CD14-positive monocyte (primary cell): ENCODE data around the gene CNIH2. TPM values are rescaled to one million over a fixed set of nuclear protein-coding genes. Genes with fewer than 3 reads are reported as not detected.
"Not testable (repeated sequence)": the region's sequence is repeated elsewhere in the genome, so short reads cannot be mapped to it uniquely, and the experiment has no call there.

Experiments used
- DNase-seq, 3 donors: peaks; one replicate each; pipeline ENCODE4 v3.0.0-alpha.2; 2011 to 2022
- H2AFZ ChIP-seq: 2 replicates; pipeline ENCODE4 v1.6.0; 2012; ENCODE audit warnings: mild to moderate bottlenecking, low read depth, low read length, inconsistent platforms; ENCODE audit not compliant: insufficient read depth, poor library complexity, severe bottlenecking
- H3K27ac ChIP-seq, 2 donors: 1 replicate in 1 of 2; 2 replicates in 1 of 2; pipeline ENCODE4 v1.5.1; 2012 to 2013; ENCODE audit warnings: low read length in 2 of 2, control low read depth in 1 of 2, inconsistent platforms in 1 of 2, low read depth in 1 of 2, mild to moderate bottlenecking in 1 of 2
- H3K27me3 ChIP-seq, 2 donors: one replicate each; pipeline versions ENCODE4 v1.6.0 to v1.6.1; 2011 to 2013; ENCODE audit warnings: low read length in 2 of 2; ENCODE audit not compliant: control insufficient read depth in 2 of 2, insufficient read depth in 2 of 2
- H3K36me3 ChIP-seq, 2 donors: replicated peaks in 1 of 2; 1 replicate in 1 of 2; 2 replicates in 1 of 2; pipeline versions ENCODE4 v1.5.1 to v1.6.1; 2012 to 2013; ENCODE audit warnings: low read length in 2 of 2, control low read depth in 1 of 2, inconsistent platforms in 1 of 2, mild to moderate bottlenecking in 1 of 2; ENCODE audit not compliant: insufficient read depth in 2 of 2, control insufficient read depth in 1 of 2
- H3K4me1 ChIP-seq, 2 donors: 1 replicate in 1 of 2; 2 replicates in 1 of 2; pipeline versions ENCODE4 v1.5.1 to v1.6.1; 2012 to 2013; ENCODE audit warnings: low read length in 2 of 2, control low read depth in 1 of 2, inconsistent platforms in 1 of 2, mild to moderate bottlenecking in 1 of 2, moderate library complexity in 1 of 2; ENCODE audit not compliant: insufficient read depth in 2 of 2, control insufficient read depth in 1 of 2
- H3K4me2 ChIP-seq: replicated peaks from 2 replicates; pipeline ENCODE3; 2012; ENCODE audit warnings: low read length, moderate library complexity, mild to moderate bottlenecking; ENCODE audit not compliant: poor library complexity, severe bottlenecking; ENCODE audit errors: extremely low read depth
- H3K4me3 ChIP-seq, 3 experiments: fragments of 200-600 bp in 1 of 3; sonication (generic) in 1 of 3; replicated peaks in 1 of 3; 1 replicate in 2 of 3; 2 replicates in 1 of 3; pipeline ENCODE4 v1.5.1; 2011 to 2013; ENCODE audit warnings: low read length in 3 of 3, mild to moderate bottlenecking in 3 of 3, control low read depth in 2 of 3, low read depth in 2 of 3, inconsistent platforms in 1 of 3, moderate library complexity in 1 of 3
- H3K79me2 ChIP-seq: 2 replicates; pipeline ENCODE4 v1.6.0; 2012; ENCODE audit warnings: mild to moderate bottlenecking, control low read depth, inconsistent platforms, low read length, moderate library complexity; ENCODE audit not compliant: insufficient read depth
- H3K9ac ChIP-seq: 2 replicates; pipeline ENCODE4 v1.6.0; 2017; ENCODE audit warnings: low read length, mild to moderate bottlenecking; ENCODE audit not compliant: insufficient read depth, poor library complexity, severe bottlenecking
- H3K9me3 ChIP-seq, 2 donors: replicated peaks in 1 of 2; 1 replicate in 1 of 2; 2 replicates in 1 of 2; pipeline versions ENCODE4 v1.5.1 to v1.6.1; 2012 to 2013; ENCODE audit warnings: low read length in 2 of 2, control low read depth in 1 of 2; ENCODE audit not compliant: control insufficient read depth in 1 of 2, insufficient read depth in 1 of 2
- H4K20me1 ChIP-seq: 2 replicates; pipeline ENCODE4 v1.6.0; 2012; ENCODE audit warnings: mild to moderate bottlenecking, low read length, control low read depth, moderate library complexity; ENCODE audit not compliant: insufficient read depth
- H3K27ac Mint-ChIP-seq, 7 donors: one replicate each; pipeline ENCODE4 v1.8.0; 2020; ENCODE audit warnings: mild to moderate bottlenecking in 7 of 7, mixed read lengths in 7 of 7, moderate library complexity in 6 of 7, inconsistent platforms in 2 of 7
- H3K27me3 Mint-ChIP-seq, 3 donors: one replicate each; pipeline ENCODE4 v1.8.0; 2021 to 2022; ENCODE audit warnings: low read depth in 3 of 3, mild to moderate bottlenecking in 3 of 3, mixed read lengths in 3 of 3, moderate library complexity in 3 of 3, inconsistent platforms in 1 of 3
- H3K36me3 Mint-ChIP-seq, 2 donors: one replicate each; pipeline ENCODE4 v1.8.0; 2020; ENCODE audit warnings: mixed read lengths in 2 of 2, inconsistent platforms in 1 of 2, mild to moderate bottlenecking in 1 of 2
- H3K4me1 Mint-ChIP-seq: one replicate; pipeline ENCODE4 v1.8.0; 2020; ENCODE audit warnings: mild to moderate bottlenecking, mixed read lengths
- H3K4me3 Mint-ChIP-seq, 2 donors: one replicate each; pipeline ENCODE4 v1.8.0; 2020; ENCODE audit warnings: mild to moderate bottlenecking in 2 of 2, mixed read lengths in 2 of 2, moderate library complexity in 1 of 2
- H3K9me3 Mint-ChIP-seq, 7 donors: one replicate each; pipeline ENCODE4 v1.8.0; 2020 to 2022; ENCODE audit warnings: mixed read lengths in 7 of 7, mild to moderate bottlenecking in 6 of 7, moderate library complexity in 6 of 7, inconsistent platforms in 2 of 7
- WGBS: methylation state at CpG from one replicate; pipeline ENCODE4 v1.1.5; 2013; ENCODE audit warnings: missing lambda C conversion rate; ENCODE audit not compliant: insufficient coverage; 5-methylcytosine and 5-hydroxymethylcytosine counted together
- intact Hi-C, 2 donors: fragments of 100-400 bp; cut with micrococcal nuclease; formaldehyde crosslinking; loops; one replicate each; pipeline versions ENCODE4 v1.15.0 to v1.15.1; 2023
- polyA plus RNA-seq, 3 donors: library from polyadenylated mRNA; depleted of rRNA in 1 of 3; unstranded in 2 of 3; stranded (reverse) in 1 of 3; fragments of 300-500 nt in 2 of 3; fragments of >200 nt in 1 of 3; fragmentation: Illumina TruSeq in 2 of 3; gene quantifications; 1 replicate in 2 of 3; 2 replicates in 1 of 3; pipeline ENCODE4 v1.2.3, GENCODE V29; 2012 to 2021
- TF ChIP-seq, protein P1 (sequence below): fragments of 200-600 bp; IDR thresholded peaks from one replicate; pipeline ENCODE4 v1.8.0; 2022; ENCODE audit warnings: antibody characterized with exemption, mild to moderate bottlenecking

The CNIH2 gene
- polyA plus RNA-seq, 3 donors, result 1.2 TPM; not detected in 2

DNA sequence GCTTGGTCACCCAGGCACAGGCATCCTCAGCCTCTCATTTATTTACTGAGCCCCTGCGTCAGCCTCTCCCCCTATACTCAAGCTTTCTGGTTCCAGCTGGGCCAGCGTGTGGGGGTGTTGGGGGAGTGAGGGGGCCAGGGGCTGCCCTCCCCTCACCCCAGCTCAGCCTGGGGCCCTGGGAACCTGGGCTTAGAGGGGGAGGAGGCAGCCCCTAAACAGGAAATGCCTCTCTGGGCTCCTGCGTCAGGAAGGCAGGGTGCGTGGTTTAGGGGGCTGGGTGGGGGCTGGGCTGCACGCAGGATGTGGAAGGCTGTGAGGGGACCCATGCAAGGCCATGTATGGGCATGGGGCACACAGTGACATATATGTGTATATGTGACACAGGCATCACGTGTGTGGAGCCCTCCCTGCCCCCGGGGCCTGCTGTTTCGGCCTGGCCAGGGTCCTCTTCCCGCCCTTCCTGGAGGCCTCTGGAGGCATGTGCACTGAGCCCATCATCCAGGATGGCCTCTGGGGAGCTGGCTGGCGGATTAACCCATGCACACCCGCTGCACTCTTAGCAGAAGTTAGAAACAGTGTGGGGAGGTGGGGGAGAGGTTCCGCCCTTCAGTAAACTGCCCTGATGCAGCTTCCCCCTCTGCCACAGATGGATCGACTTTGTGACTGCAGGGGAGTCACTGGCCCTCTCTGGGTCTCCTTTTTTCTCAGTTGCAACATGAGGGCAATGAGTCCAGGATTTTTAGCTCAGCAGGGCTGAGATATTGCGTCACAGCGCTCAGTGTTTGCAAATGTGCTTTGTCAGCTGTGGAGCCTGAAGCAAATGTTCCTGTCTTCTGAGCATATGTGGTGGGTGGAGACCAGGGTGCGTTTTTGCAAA, 40.0 kb downstream of the CNIH2 start:
- no peaks in the 10 kb centered on the region for H3K27me3 ChIP-seq
- Mint-ChIP-seq H3K4me3 (peak overlapping the region; percentile 39 to 69), H3K9me3 (peaks cover 0 to 9% (median 3%) of the 10 kb centered on the region in 7 donors), H3K4me1 (peaks cover 41% of the 10 kb centered on the region), H3K27me3 (peaks cover 0 to 16% (median 13%) of the 10 kb centered on the region in 3 donors), H3K27ac (peak overlapping the region; percentile 88 to 96 (median 94)), H3K36me3 (peaks cover 0 to 2% of the 10 kb centered on the region in 2 donors)
- H3K9me3 ChIP-seq, result no peaks in the 10 kb centered on the region
- peak overlapping the region; percentile 79 to 83 for H3K27ac ChIP-seq
- DNase-seq, result peak; percentile 90 to 95 (median 94)
- no peaks in the 10 kb centered on the region for H3K36me3 ChIP-seq
- peak overlapping the region; percentile 24 for H3K9ac ChIP-seq
- H3K4me1 ChIP-seq, result peaks cover 45 to 51% of the 10 kb centered on the region in 2 donors
- H2AFZ ChIP-seq, result peak overlapping the region; percentile 53
- peak overlapping the region; percentile 58 for H3K4me2 ChIP-seq
- peak overlapping the region in 1 of 3 experiments; percentile 44 for H3K4me3 ChIP-seq
- H4K20me1 ChIP-seq, result no peaks in the 10 kb centered on the region
- WGBS, result 7% methylated on average over 12 of the region's 16 CpGs
- H3K79me2 ChIP-seq, result no peaks in the 10 kb centered on the region
- intact Hi-C loops, result loop anchor here in 1 of 2 donors (10.0 kb wide), 1 partner anchor 67 kb away; no protein-coding TSS in a partner anchor
- TF ChIP-seq, protein P1, sequence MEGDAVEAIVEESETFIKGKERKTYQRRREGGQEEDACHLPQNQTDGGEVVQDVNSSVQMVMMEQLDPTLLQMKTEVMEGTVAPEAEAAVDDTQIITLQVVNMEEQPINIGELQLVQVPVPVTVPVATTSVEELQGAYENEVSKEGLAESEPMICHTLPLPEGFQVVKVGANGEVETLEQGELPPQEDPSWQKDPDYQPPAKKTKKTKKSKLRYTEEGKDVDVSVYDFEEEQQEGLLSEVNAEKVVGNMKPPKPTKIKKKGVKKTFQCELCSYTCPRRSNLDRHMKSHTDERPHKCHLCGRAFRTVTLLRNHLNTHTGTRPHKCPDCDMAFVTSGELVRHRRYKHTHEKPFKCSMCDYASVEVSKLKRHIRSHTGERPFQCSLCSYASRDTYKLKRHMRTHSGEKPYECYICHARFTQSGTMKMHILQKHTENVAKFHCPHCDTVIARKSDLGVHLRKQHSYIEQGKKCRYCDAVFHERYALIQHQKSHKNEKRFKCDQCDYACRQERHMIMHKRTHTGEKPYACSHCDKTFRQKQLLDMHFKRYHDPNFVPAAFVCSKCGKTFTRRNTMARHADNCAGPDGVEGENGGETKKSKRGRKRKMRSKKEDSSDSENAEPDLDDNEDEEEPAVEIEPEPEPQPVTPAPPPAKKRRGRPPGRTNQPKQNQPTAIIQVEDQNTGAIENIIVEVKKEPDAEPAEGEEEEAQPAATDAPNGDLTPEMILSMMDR, result no peak

DNA sequence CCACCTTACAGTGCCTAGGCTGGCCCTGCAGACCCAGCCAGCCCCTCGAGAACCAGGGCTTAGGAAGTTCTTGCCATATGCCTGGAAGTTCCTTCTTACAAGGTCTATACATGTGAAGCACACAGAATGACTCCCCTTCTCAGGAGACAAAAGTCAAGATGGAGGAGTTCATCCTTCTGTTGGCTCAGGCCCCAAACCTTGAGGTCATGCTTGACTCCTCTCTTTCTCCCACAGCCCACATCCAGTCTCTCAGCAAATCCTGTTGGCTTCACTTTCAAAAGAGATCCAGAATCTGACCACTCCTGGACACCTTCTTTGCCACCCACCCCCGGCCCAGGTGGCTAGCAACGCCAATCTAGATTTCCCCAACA, 40.6 kb downstream of the CNIH2 start:
- TF ChIP-seq, protein P1, result no peak

DNA sequence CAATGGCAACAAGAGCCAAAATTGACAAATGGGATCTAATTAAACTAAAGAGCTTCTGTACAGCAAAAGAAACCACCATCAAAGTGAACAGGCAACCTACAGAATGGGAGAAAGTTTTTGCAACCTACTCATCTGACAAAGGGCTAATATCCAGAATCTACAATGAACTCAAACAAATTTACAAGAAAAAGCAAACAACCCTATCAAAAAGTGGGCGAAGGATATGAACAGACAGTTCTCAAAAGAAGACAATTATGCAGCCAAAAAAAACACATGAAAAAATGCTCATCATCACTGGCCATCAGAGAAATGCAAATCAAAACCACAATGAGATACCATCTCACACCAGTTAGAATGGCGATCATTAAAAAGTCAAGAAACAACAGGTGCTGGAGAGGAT, 42.3 kb downstream of the CNIH2 start:
- DNase-seq, H3K27ac ChIP-seq, H3K9me3 Mint-ChIP-seq, H3K27ac Mint-ChIP-seq, H2AFZ ChIP-seq, H3K36me3 ChIP-seq, H4K20me1 ChIP-seq, H3K36me3 Mint-ChIP-seq, H3K4me3 ChIP-seq, H3K79me2 ChIP-seq, H3K4me3 Mint-ChIP-seq, H3K9me3 ChIP-seq, H3K9ac ChIP-seq, H3K4me2 ChIP-seq, H3K27me3 ChIP-seq, intact Hi-C loops: not testable (repeated sequence)
- WGBS, result no CpG with 5 or more reads among the region's 2 CpGs
- peaks cover 0 to 13% (median 11%) of the 10 kb centered on the region in 3 donors for H3K27me3 Mint-ChIP-seq
- peaks cover 29% of the 10 kb centered on the region for H3K4me1 Mint-ChIP-seq
- H3K4me1 ChIP-seq, result peaks cover 30 to 33% of the 10 kb centered on the region in 2 donors

More for the DNA sequence above, 40.6 kb downstream of the CNIH2 start:
- peak overlapping the region in 1 of 2 donors; percentile 39 for H3K4me3 Mint-ChIP-seq
- Histone ChIP-seq H3K36me3 (no peaks in the 10 kb centered on the region), H3K9ac (no peak overlapping the region), H3K27ac (peak overlapping the region; percentile 79 to 83), H3K4me3 (peak overlapping the region in 1 of 3 experiments; percentile 19), H2AFZ (peak overlapping the region; percentile 38), H3K9me3 (no peaks in the 10 kb centered on the region), H4K20me1 (no peaks in the 10 kb centered on the region), H3K27me3 (no peaks in the 10 kb centered on the region), H3K79me2 (no peaks in the 10 kb centered on the region), H3K4me1 (peaks cover 38 to 45% of the 10 kb centered on the region in 2 donors), H3K4me2 (peak overlapping the region; percentile 58)
- intact Hi-C loops, result loop anchor here in 1 of 2 donors (10.0 kb wide), 1 partner anchor 66 kb away; no protein-coding TSS in a partner anchor
- WGBS, result 50% methylated on average over 2 of the region's 3 CpGs
- peaks cover 0 to 16% (median 13%) of the 10 kb centered on the region in 3 donors for H3K27me3 Mint-ChIP-seq
- peaks cover 36% of the 10 kb centered on the region for H3K4me1 Mint-ChIP-seq
- H3K36me3 Mint-ChIP-seq, result peaks cover 0 to 2% of the 10 kb centered on the region in 2 donors
- DNase-seq, result no peak
- H3K9me3 Mint-ChIP-seq, result peaks cover 0 to 9% (median 3%) of the 10 kb centered on the region in 7 donors
- peak overlapping the region; percentile 88 to 96 (median 94) for H3K27ac Mint-ChIP-seq
